Bone marrow (tissue), 2 donors: ENCODE data around the gene SRR.

Source experiments
- DNase-seq, 2 donors: peaks; one replicate each; lab custom pipeline; 2025; lab: John Stamatoyannopoulos, UW

The SRR gene

GRCh38 chr17:2371183-2372130 is 67.7 kb downstream of the SRR start:
- DNase-seq, result no peak

- no peak for DNase-seq
These were observed 68.4 kb downstream of the SRR start for GRCh38 chr17:2372180-2372579.

- DNase-seq, result no peak
These were observed 68.9 kb downstream of the SRR start for GRCh38 chr17:2372681-2373080.

- no peak for DNase-seq
These were observed 69.4 kb downstream of the SRR start for GRCh38 chr17:2373179-2373578.
